CD14-positive monocyte (primary cell): Measurements from ENCODE around the gene LRP1-AS. TPM values are rescaled to one million over a fixed set of nuclear protein-coding genes. Genes with fewer than 3 reads are reported as not detected.

ENCODE experiments used
- DNase-seq, 3 donors: peaks; one replicate each; pipeline ENCODE4 v3.0.0-alpha.2; 2011 to 2022
- H2AFZ ChIP-seq: 2 replicates; pipeline ENCODE4 v1.6.0; 2012; ENCODE audit warnings: mild to moderate bottlenecking, low read depth, low read length, inconsistent platforms; ENCODE audit not compliant: insufficient read depth, poor library complexity, severe bottlenecking
- H3K27ac ChIP-seq, 2 donors: 1 replicate in 1 of 2; 2 replicates in 1 of 2; pipeline ENCODE4 v1.5.1; 2012 to 2013; ENCODE audit warnings: low read length in 2 of 2, control low read depth in 1 of 2, inconsistent platforms in 1 of 2, low read depth in 1 of 2, mild to moderate bottlenecking in 1 of 2
- H3K27me3 ChIP-seq, 2 donors: one replicate each; pipeline versions ENCODE4 v1.6.0 to v1.6.1; 2011 to 2013; ENCODE audit warnings: low read length in 2 of 2; ENCODE audit not compliant: control insufficient read depth in 2 of 2, insufficient read depth in 2 of 2
- H3K36me3 ChIP-seq, 2 donors: replicated peaks in 1 of 2; 1 replicate in 1 of 2; 2 replicates in 1 of 2; pipeline versions ENCODE4 v1.5.1 to v1.6.1; 2012 to 2013; ENCODE audit warnings: low read length in 2 of 2, control low read depth in 1 of 2, inconsistent platforms in 1 of 2, mild to moderate bottlenecking in 1 of 2; ENCODE audit not compliant: insufficient read depth in 2 of 2, control insufficient read depth in 1 of 2
- H3K4me1 ChIP-seq, 2 donors: 1 replicate in 1 of 2; 2 replicates in 1 of 2; pipeline versions ENCODE4 v1.5.1 to v1.6.1; 2012 to 2013; ENCODE audit warnings: low read length in 2 of 2, control low read depth in 1 of 2, inconsistent platforms in 1 of 2, mild to moderate bottlenecking in 1 of 2, moderate library complexity in 1 of 2; ENCODE audit not compliant: insufficient read depth in 2 of 2, control insufficient read depth in 1 of 2
- H3K4me2 ChIP-seq: replicated peaks from 2 replicates; pipeline ENCODE3; 2012; ENCODE audit warnings: low read length, moderate library complexity, mild to moderate bottlenecking; ENCODE audit not compliant: poor library complexity, severe bottlenecking; ENCODE audit errors: extremely low read depth
- H3K4me3 ChIP-seq, 3 experiments: fragments of 200-600 bp in 1 of 3; sonication (generic) in 1 of 3; replicated peaks in 1 of 3; 1 replicate in 2 of 3; 2 replicates in 1 of 3; pipeline ENCODE4 v1.5.1; 2011 to 2013; ENCODE audit warnings: low read length in 3 of 3, mild to moderate bottlenecking in 3 of 3, control low read depth in 2 of 3, low read depth in 2 of 3, inconsistent platforms in 1 of 3, moderate library complexity in 1 of 3
- H3K79me2 ChIP-seq: 2 replicates; pipeline ENCODE4 v1.6.0; 2012; ENCODE audit warnings: mild to moderate bottlenecking, control low read depth, inconsistent platforms, low read length, moderate library complexity; ENCODE audit not compliant: insufficient read depth
- H3K9ac ChIP-seq: 2 replicates; pipeline ENCODE4 v1.6.0; 2017; ENCODE audit warnings: low read length, mild to moderate bottlenecking; ENCODE audit not compliant: insufficient read depth, poor library complexity, severe bottlenecking
- H3K9me3 ChIP-seq, 2 donors: replicated peaks in 1 of 2; 1 replicate in 1 of 2; 2 replicates in 1 of 2; pipeline versions ENCODE4 v1.5.1 to v1.6.1; 2012 to 2013; ENCODE audit warnings: low read length in 2 of 2, control low read depth in 1 of 2; ENCODE audit not compliant: control insufficient read depth in 1 of 2, insufficient read depth in 1 of 2
- H4K20me1 ChIP-seq: 2 replicates; pipeline ENCODE4 v1.6.0; 2012; ENCODE audit warnings: mild to moderate bottlenecking, low read length, control low read depth, moderate library complexity; ENCODE audit not compliant: insufficient read depth
- H3K27ac Mint-ChIP-seq, 7 donors: one replicate each; pipeline ENCODE4 v1.8.0; 2020; ENCODE audit warnings: mild to moderate bottlenecking in 7 of 7, mixed read lengths in 7 of 7, moderate library complexity in 6 of 7, inconsistent platforms in 2 of 7
- H3K27me3 Mint-ChIP-seq, 3 donors: one replicate each; pipeline ENCODE4 v1.8.0; 2021 to 2022; ENCODE audit warnings: low read depth in 3 of 3, mild to moderate bottlenecking in 3 of 3, mixed read lengths in 3 of 3, moderate library complexity in 3 of 3, inconsistent platforms in 1 of 3
- H3K36me3 Mint-ChIP-seq, 2 donors: one replicate each; pipeline ENCODE4 v1.8.0; 2020; ENCODE audit warnings: mixed read lengths in 2 of 2, inconsistent platforms in 1 of 2, mild to moderate bottlenecking in 1 of 2
- H3K4me1 Mint-ChIP-seq: one replicate; pipeline ENCODE4 v1.8.0; 2020; ENCODE audit warnings: mild to moderate bottlenecking, mixed read lengths
- H3K4me3 Mint-ChIP-seq, 2 donors: one replicate each; pipeline ENCODE4 v1.8.0; 2020; ENCODE audit warnings: mild to moderate bottlenecking in 2 of 2, mixed read lengths in 2 of 2, moderate library complexity in 1 of 2
- H3K9me3 Mint-ChIP-seq, 7 donors: one replicate each; pipeline ENCODE4 v1.8.0; 2020 to 2022; ENCODE audit warnings: mixed read lengths in 7 of 7, mild to moderate bottlenecking in 6 of 7, moderate library complexity in 6 of 7, inconsistent platforms in 2 of 7
- CTCF ChIP-seq: fragments of 200-600 bp; IDR thresholded peaks from one replicate; pipeline ENCODE4 v1.8.0; 2022; ENCODE audit warnings: antibody characterized with exemption, mild to moderate bottlenecking
- WGBS: methylation state at CpG from one replicate; pipeline ENCODE4 v1.1.5; 2013; ENCODE audit warnings: missing lambda C conversion rate; ENCODE audit not compliant: insufficient coverage; 5-methylcytosine and 5-hydroxymethylcytosine counted together
- intact Hi-C, 2 donors: fragments of 100-400 bp; cut with micrococcal nuclease; formaldehyde crosslinking; loops; one replicate each; pipeline versions ENCODE4 v1.15.0 to v1.15.1; 2023
- polyA plus RNA-seq, 3 donors: library from polyadenylated mRNA; depleted of rRNA in 1 of 3; unstranded in 2 of 3; stranded (reverse) in 1 of 3; fragments of 300-500 nt in 2 of 3; fragments of >200 nt in 1 of 3; fragmentation: Illumina TruSeq in 2 of 3; gene quantifications; 1 replicate in 2 of 3; 2 replicates in 1 of 3; pipeline ENCODE4 v1.2.3, GENCODE V29; 2012 to 2021

Gene LRP1-AS
- polyA plus RNA-seq, 3 donors: 0.35 to 1.5 TPM; not detected in 1

- Histone ChIP-seq H3K9me3 (peaks cover 0 to 3% of the 10 kb centered on the region in 2 donors), H3K27ac (no peak overlapping the region), H3K4me2 (peak overlapping the region; percentile 100), H4K20me1 (peaks cover 17% of the 10 kb centered on the region), H3K9ac (no peak overlapping the region), H2AFZ (no peak overlapping the region), H3K4me1 (peaks cover 26 to 33% of the 10 kb centered on the region in 2 donors), H3K79me2 (peaks cover 31% of the 10 kb centered on the region), H3K27me3 (peaks cover 0 to 16% of the 10 kb centered on the region in 2 donors), H3K36me3 (peaks cover 0 to 6% of the 10 kb centered on the region in 2 donors), H3K4me3 (peak overlapping the region in 1 of 3 experiments; percentile 92)
- Mint-ChIP-seq H3K4me3 (peak overlapping the region; percentile 93 to 95), H3K9me3 (peaks cover 0 to 8% (median 3%) of the 10 kb centered on the region in 7 donors), H3K36me3 (peaks cover 12 to 13% of the 10 kb centered on the region in 2 donors), H3K4me1 (peaks cover 31% of the 10 kb centered on the region), H3K27ac (peak overlapping the region in 1 of 7 donors; percentile 63), H3K27me3 (peaks cover 5 to 29% (median 26%) of the 10 kb centered on the region in 3 donors)
- intact Hi-C loops: loop anchor here in 1 of 2 donors (5.0 kb wide), 1 partner anchor 36 kb away; no protein-coding TSS in a partner anchor
- TF ChIP-seq CTCF: no peak
- 62% methylated on average over 7 of the region's 7 CpGs for WGBS
- DNase-seq: no peak
Measured at GRCh38 chr12:57126561-57126960, 20.9 kb downstream of the LRP1-AS start.

GRCh38 chr12:57126061-57126460 lies 21.4 kb downstream of the LRP1-AS start:
- Mint-ChIP-seq H3K36me3 (peaks cover 7 to 8% of the 10 kb centered on the region in 2 donors), H3K4me1 (peaks cover 26% of the 10 kb centered on the region), H3K27me3 (peaks cover 5 to 27% (median 26%) of the 10 kb centered on the region in 3 donors), H3K9me3 (peaks cover 0 to 8% (median 3%) of the 10 kb centered on the region in 7 donors), H3K4me3 (peak overlapping the region in 1 of 2 donors; percentile 21), H3K27ac (no peak overlapping the region)
- Histone ChIP-seq H3K27me3 (peaks cover 0 to 16% of the 10 kb centered on the region in 2 donors), H3K79me2 (peaks cover 26% of the 10 kb centered on the region), H3K4me2 (no peak overlapping the region), H3K4me3 (no peak overlapping the region), H3K27ac (no peak overlapping the region), H3K9ac (no peak overlapping the region), H4K20me1 (peaks cover 12% of the 10 kb centered on the region), H3K4me1 (peaks cover 21 to 28% of the 10 kb centered on the region in 2 donors), H2AFZ (no peak overlapping the region), H3K9me3 (peaks cover 0 to 3% of the 10 kb centered on the region in 2 donors), H3K36me3 (peaks cover 0 to 2% of the 10 kb centered on the region in 2 donors)
- WGBS: 100% methylated on average over 2 of the region's 11 CpGs
- TF ChIP-seq CTCF: no peak
- intact Hi-C loops: loop anchor here in 1 of 2 donors (5.0 kb wide), 1 partner anchor 36 kb away; no protein-coding TSS in a partner anchor
- DNase-seq: no peak
